Ishikawa (cell line): ENCODE measurements around the gene ZBTB12.

ENCODE experiments used
- CEBPB ChIP-seq: IDR thresholded peaks from 2 replicates; pipeline ENCODE4 v1.6.1; 2012
- CREB1 ChIP-seq: IDR thresholded peaks from 2 replicates; pipeline ENCODE4 v1.6.1; 2012; ENCODE audit warnings: low read depth
- EGR1 ChIP-seq: IDR thresholded peaks from 2 replicates; pipeline ENCODE4 v1.6.1; 2012
- EP300 ChIP-seq: IDR thresholded peaks from 2 replicates; pipeline ENCODE4 v1.6.1; 2012; ENCODE audit warnings: borderline replicate concordance
- FOXM1 ChIP-seq: IDR thresholded peaks from 2 replicates; pipeline ENCODE4 v1.6.1; 2012; ENCODE audit warnings: low read depth, borderline replicate concordance
- MAX ChIP-seq: IDR thresholded peaks from 2 replicates; pipeline ENCODE4 v1.6.1; 2012
- NFIC ChIP-seq: IDR thresholded peaks from 2 replicates; pipeline ENCODE4 v1.6.1; 2012
- RAD21 ChIP-seq: IDR thresholded peaks from 2 replicates; pipeline ENCODE4 v1.6.1; 2012; ENCODE audit warnings: low read depth
- REST ChIP-seq: IDR thresholded peaks from 2 replicates; pipeline ENCODE4 v1.6.1; 2012; ENCODE audit warnings: low read depth, mild to moderate bottlenecking
- TAF1 ChIP-seq: IDR thresholded peaks from 2 replicates; pipeline ENCODE4 v1.6.1; 2012; ENCODE audit warnings: low read depth, mild to moderate bottlenecking
- TCF12 ChIP-seq: IDR thresholded peaks from 2 replicates; pipeline ENCODE4 v1.6.1; 2012; ENCODE audit warnings: low read depth
- TEAD4 ChIP-seq: IDR thresholded peaks from 2 replicates; pipeline ENCODE4 v1.6.1; 2012
- USF1 ChIP-seq: IDR thresholded peaks from 2 replicates; pipeline ENCODE4 v1.6.1; 2012
- YY1 ChIP-seq: IDR thresholded peaks from 2 replicates; pipeline ENCODE4 v1.6.1; 2012; ENCODE audit warnings: low read depth
- ZBTB7A ChIP-seq: IDR thresholded peaks from 2 replicates; pipeline ENCODE4 v1.6.1; 2012; ENCODE audit warnings: low read depth

Gene ZBTB12

GRCh38 chr6:31884528-31885035 is 17.3 kb downstream of the ZBTB12 start:
- no peak for TF ChIP-seq TAF1
- TF ChIP-seq EGR1: no peak

GRCh38 chr6:31883676-31884075 is 18.2 kb downstream of the ZBTB12 start:
- TF ChIP-seq ZBTB7A (no peak), REST (no peak), RAD21 (no peak), MAX (no peak), TEAD4 (no peak), YY1 (no peak)

GRCh38 chr6:31882344-31882743 is 19.5 kb downstream of the ZBTB12 start:
- TF ChIP-seq EP300: no peak

- no peak for TF ChIP-seq USF1
- TF ChIP-seq TAF1: no peak
- TF ChIP-seq NFIC: no peak
- TF ChIP-seq REST: no peak
- no peak for TF ChIP-seq MAX
- no peak for TF ChIP-seq RAD21
- TF ChIP-seq EP300: no peak
- TF ChIP-seq ZBTB7A: no peak
- TF ChIP-seq CEBPB: no peak
- no peak for TF ChIP-seq EGR1
- no peak for TF ChIP-seq FOXM1
- TF ChIP-seq CREB1: no peak
- TF ChIP-seq TCF12: no peak
- no peak for TF ChIP-seq YY1
Measured at GRCh38 chr6:31881136-31881859, 20.6 kb downstream of the ZBTB12 start.

GRCh38 chr6:31880616-31881015 is 21.3 kb downstream of the ZBTB12 start:
- TF ChIP-seq CEBPB: no peak

- TF ChIP-seq YY1 (no peak), EGR1 (no peak), USF1 (no peak), TEAD4 (no peak), MAX (no peak), NFIC (no peak), EP300 (no peak), CREB1 (no peak), REST (no peak), TCF12 (no peak), TAF1 (no peak), ZBTB7A (no peak), CEBPB (no peak), FOXM1 (no peak), RAD21 (no peak)
Measured at GRCh38 chr6:31879901-31880300, 22.0 kb downstream of the ZBTB12 start.
